HS-27A (cell line): ENCODE results near the gene DNASE1.
"Not testable (repeated sequence)": the region's sequence is repeated elsewhere in the genome, so short reads cannot be mapped to it uniquely, and the experiment has no call there.

Experiments
- DNase-seq: peaks from one replicate; pipeline ENCODE4 v3.0.0-alpha.2; 2012; ENCODE audit warnings: low read depth, missing footprints

Gene DNASE1

GRCh38 chr16:3641801-3642396 lies 12.6 kb upstream of the DNASE1 start:
- no peak for DNase-seq

DNA sequence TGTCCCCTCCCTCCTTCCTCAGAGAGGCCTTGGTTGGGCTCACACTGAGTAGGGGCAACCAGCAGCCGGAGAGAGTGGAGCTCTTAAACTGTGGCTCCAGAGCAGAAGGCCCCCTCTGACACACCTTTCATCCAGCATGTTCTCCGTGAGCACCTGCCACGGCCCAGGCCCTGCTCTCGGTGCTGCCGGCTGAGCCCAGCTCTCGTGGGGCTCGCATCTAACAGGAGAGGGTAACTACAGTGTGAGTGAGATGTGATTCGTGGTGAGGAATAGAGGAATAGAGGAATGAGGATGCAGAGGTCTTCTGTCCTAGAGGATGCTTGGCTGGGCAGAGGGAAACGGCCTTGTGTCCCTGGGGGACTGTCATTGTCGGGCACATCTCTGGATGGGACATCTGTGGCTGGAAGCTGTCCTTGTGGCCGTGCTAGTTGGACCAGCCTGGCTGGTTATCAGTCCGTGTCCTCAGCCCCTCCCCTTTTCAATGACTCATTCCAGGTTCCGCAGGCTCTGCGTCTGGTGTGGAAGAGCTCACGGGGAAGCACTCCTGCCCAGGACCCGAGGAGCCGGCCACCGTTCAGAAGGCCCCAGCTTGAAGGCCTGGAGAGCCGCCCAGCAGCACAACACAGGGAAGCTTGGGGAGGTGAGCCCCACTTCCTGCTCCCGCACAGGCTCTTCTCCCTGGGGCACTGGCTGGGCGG lies 11.9 kb upstream of the DNASE1 start:
- no peak for DNase-seq

DNA sequence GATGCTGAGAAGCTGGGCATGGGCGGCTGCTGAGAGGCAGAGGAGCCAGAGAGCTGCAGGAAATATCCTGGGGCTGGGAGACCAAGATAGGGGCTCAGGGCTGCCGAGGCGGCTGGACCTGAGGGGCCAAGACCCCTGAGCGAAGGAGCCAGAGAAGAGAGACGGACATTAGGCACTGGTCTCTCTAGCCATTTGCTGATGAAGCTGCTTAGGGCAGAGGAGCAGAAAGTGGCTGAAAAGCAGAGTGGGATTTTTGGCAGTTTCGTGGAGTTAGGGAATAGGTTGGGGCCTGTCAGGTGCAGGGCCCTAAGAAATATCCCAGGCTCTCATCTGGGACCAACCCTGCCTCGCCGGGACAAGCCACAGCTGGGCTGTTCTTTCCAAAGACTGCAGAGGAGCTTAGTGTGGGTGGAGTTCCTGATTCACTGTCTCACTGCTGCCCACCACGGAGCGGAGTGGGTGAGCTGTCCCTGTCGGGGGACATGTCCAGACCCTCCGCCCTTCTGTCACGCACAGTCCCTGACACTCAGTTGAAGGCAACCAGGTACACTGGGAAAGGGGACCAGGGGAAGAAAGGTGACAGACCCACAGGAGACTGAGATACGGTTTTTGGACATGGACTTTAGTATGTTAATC lies 11.3 kb upstream of the DNASE1 start:
- DNase-seq: no peak

DNA sequence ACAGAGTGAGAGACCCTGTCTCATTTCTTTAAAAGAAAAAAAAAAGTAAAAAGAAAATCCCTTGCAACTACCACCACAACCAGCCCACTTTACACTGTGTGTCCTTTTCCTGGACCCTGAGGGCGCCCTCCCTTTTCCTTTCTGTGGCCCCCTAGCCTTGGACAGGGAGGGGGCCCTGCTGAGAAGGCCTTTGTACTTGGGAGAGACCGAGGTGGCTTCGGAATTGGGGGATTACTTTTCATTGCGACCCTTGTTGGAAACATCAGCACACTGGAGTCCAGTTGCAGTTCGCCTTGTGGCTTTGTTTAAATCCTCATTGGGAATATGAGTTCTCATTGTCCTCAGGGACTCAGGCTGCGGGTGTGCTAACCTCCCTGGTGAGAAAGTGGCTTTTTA lies 9.4 kb upstream of the DNASE1 start:
- no peak for DNase-seq

DNA sequence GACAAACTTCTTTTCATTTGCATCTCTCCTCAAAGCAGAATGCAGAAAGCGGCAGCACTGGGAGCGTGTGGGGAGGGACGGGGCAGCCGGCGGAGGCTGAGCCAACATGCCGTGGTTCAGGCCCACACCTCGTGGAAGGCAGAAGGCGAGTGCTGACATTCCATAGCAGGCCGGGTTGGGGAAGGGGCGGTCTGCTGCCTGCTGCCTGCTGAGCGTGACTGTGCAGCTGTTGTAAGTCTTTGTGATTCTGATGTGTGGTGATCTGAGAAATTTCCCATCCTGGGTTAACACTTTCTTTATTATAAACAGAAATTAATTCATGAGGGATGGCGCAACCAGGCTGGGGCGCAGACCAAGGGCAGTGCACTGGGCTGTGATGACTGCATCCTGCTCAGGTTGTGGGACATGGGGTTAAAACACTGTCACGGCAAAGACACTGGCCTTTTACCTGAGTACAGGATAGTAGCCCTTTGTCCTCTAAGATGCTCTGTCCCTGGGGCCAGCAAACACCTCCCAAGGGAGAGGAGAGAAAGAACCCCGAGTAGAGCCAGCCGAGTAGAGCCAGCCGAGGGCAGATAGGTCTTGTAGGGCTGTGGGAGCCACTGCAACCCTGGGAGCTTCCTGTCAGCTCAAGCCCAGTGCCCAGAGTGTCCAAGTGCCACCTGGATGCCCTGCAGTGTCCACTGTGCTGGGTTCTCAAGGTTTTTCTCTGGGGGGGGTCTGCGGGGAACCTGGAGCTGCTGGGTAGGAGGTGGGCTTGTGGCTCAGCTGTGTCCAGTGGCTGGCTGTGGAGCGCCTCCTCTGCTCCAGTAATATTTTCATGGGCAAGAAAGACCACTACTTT lies 8.8 kb upstream of the DNASE1 start:
- DNase-seq: no peak

DNA sequence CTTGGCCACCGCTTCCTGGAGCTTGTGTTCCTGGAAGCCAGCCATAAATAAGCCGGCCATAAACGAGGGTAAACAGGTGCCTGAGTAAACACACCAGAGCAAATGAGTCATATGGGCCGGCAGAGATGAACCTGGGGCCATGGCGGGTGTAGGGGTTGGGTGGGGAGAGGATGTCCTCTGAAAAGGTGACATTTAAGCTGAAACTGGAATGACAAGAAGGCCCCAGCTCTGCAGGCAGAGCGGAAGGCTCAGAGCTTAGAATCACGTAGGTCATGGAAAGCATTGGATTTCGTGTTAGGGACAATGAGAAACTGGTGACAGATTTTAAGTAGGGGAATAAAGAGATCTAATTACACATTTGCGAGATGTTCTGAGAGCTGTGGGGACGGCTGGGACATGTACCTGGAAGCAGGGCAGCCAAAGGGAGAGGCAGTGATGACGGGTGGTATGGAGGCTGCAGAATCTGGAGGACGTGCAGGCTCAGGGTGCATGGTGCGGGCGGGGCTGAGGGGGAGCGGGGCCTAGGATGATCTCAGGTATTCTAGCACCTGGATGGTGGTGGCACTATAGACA lies 8.1 kb upstream of the DNASE1 start:
- no peak for DNase-seq

DNA sequence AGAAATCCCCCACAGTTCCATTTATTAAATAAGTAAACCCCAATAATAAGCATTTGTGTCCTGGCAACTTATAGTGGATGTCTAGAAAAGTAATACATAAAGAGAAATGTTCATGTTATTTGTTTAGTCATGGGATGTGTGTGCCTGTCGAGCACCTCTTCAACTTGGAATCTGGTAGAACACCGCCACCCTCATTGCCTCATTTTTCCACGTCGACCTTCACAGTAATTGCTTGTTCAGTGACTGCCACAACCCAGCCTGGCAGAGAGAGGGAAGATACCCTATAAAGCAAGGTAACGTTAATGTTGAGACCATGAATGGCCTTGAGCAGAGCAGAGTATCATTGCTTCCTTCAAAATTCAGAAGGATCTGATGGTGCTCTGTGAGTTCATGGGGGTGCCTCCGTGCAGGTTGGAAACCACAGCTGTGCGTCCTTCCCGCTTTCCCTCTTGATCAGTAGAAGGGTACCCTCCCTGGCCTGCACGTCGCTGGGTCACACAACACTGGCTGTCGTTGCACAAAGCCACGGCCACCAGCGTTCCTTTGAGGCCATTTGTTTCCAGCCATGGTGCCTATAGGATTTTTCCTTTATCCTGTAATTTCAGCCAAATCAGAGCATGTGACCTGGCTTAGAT lies 3.7 kb upstream of the DNASE1 start:
- DNase-seq: no peak

GRCh38 chr16:3651461-3652372 lies 2.8 kb upstream of the DNASE1 start:
- DNase-seq: no peak

GRCh38 chr16:3652373-3653195 lies 1.9 kb upstream of the DNASE1 start:
- DNase-seq: no peak

DNA sequence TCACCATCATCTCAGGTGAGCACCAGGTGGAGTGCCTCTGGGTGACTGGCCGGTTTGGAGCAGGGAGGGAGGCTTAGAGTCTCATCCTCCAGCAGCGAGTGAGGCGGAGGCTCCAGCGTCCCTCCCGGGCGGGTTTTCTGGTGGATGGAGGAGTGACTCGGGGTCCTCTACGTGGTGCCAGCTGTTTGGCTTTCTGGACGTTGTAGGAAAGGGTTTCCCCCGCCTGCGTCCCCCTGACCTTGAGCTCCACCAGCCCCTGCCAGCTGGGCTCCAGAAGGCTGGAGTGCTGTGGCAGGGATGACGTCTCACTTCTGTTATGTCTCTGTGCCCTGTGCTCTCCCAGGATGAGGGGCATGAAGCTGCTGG lies 522 bp downstream of the DNASE1 start:
- no peak for DNase-seq

- no peak for DNase-seq
Observed at GRCh38 chr16:3655396-3656159, 1.1 kb downstream of the DNASE1 start.

DNA sequence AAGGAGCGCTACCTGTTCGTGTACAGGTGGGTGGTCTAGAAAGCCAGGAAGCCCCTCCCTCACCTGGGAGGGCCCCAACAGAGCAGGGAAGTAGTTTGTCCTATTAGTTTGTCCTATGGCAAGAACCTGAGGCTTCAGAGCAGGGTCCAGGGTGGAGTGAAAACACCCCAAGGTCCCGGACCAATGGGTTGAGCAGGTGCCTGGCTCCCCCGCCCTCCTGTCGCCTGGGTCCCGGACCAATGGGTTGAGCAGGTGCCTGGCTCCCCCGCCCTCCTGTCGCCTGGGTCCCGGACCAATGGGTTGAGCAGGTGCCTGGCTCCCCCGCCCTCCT lies 1.6 kb downstream of the DNASE1 start:
- not testable (repeated sequence) for DNase-seq

DNA sequence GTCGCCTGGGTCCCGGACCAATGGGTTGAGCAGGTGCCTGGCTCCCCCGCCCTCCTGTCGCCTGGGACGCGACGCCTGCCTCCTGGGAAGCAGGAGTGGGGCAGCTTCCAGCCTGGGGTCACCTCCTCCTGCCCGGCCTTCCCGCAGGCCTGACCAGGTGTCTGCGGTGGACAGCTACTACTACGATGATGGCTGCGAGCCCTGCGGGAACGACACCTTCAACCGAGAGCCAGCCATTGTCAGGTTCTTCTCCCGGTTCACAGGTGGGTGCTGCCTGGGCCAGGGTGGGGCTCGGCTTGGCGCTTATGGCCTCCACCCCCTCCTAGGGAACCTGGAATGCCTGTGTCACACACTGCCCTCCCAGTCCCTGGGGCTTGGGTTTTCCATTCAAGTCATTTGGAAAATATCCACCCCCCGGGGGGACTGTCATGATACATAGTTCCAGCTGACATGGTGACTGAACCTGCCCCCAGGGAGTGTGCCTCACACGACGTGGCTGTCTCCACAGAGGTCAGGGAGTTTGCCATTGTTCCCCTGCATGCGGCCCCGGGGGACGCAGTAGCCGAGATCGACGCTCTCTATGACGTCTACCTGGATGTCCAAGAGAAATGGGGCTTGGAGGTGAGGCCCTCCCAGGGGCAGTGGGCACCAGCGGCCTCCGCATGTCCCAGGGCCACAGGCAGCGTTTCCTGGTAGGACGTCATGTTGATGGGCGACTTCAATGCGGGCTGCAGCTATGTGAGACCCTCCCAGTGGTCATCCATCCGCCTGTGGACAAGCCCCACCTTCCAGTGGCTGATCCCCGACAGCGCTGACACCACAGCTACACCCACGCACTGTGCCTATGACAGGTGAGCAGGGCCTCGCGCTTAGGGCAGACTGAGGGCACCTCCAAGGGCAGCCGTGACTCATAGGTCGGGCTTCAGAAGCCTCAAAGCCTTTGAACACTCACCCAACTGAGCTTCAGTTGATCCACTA lies 2.3 kb downstream of the DNASE1 start:
- no peak for DNase-seq

DNA sequence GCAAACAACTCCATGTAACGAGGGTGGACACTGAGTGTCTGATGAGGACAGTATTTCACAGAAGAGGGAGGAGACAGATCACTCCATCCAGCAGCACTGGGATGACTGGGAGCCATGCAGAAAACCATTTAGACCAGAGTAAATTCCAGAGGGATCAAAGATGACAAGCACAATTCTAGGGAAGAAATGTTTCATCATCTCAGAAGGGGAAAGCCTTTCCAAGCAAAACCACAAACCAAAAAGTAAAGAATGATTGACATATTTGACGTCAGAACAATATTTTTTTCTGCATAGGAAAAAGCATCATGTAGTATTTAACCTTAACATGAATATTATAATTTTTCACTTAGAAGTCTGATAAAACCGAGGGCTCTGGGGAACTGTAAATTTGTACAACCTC lies 4.8 kb downstream of the DNASE1 start:
- no peak for DNase-seq

- no peak for DNase-seq
Observed at GRCh38 chr16:3661311-3661710, 6.8 kb downstream of the DNASE1 start.

GRCh38 chr16:3661922-3662321 lies 7.4 kb downstream of the DNASE1 start:
- DNase-seq: no peak

DNA sequence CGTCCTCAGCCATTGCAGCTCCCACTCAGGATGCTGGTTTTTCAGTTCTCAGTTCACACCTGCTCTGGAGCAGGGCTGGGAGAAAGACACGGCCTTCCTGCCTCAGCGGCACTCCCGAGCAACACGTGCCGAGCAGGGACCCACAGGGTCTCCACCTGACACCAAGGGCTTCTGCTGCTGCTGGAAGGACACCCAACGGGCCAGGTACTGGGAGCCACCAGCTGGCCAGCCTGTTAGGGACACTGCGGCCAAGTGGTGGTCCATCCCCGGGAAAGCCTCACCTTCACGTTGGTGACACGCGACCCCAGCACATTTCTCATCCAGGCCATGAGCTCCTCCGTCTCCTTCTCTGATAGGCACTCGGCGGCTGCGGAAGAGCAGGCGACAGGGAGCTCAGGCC lies 8.1 kb downstream of the DNASE1 start:
- DNase-seq: no peak
